NCI-H1930 (cell line): ENCODE data around the gene EYS.
A peak's percentile ranks its signal among the peaks of the same experiment; 100 is the strongest.
"Not testable (repeated sequence)": the region's sequence is repeated elsewhere in the genome, so short reads cannot be mapped to it uniquely, and the experiment has no call there.

Experiments used
- DNase-seq, 2 experiments: peaks; one replicate each; lab custom pipeline; 2025; lab: John Stamatoyannopoulos, UW

The EYS gene

GRCh38 chr6:65088575-65088974 is 618.5 kb downstream of the EYS start:
- DNase-seq, result no peak

GRCh38 chr6:65081756-65082155 is 625.3 kb downstream of the EYS start:
- DNase-seq, result no peak

GRCh38 chr6:65075705-65076230 is 631.3 kb downstream of the EYS start:
- no peak for DNase-seq

- no peak for DNase-seq
Observed at GRCh38 chr6:65072500-65072899, 634.5 kb downstream of the EYS start.

- no peak for DNase-seq
Observed at GRCh38 chr6:65071480-65071879, 635.5 kb downstream of the EYS start.

- no peak for DNase-seq
Observed at GRCh38 chr6:65064844-65065243, 642.2 kb downstream of the EYS start.

GRCh38 chr6:65059568-65059967 is 647.5 kb downstream of the EYS start:
- no peak for DNase-seq

GRCh38 chr6:65055545-65055944 is 651.5 kb downstream of the EYS start:
- DNase-seq, result no peak

GRCh38 chr6:65052626-65053025 is 654.4 kb downstream of the EYS start:
- no peak for DNase-seq

GRCh38 chr6:65045801-65046200 is 661.2 kb downstream of the EYS start:
- DNase-seq, result no peak

- no peak for DNase-seq
Observed at GRCh38 chr6:65014006-65014405, 693.0 kb downstream of the EYS start.

- DNase-seq, result no peak
Observed at GRCh38 chr6:65006788-65007187, 700.2 kb downstream of the EYS start.

- no peak for DNase-seq
Observed at GRCh38 chr6:65004283-65004682, 702.7 kb downstream of the EYS start.

- DNase-seq, result not testable (repeated sequence)
Observed at GRCh38 chr6:65002882-65003281, 704.1 kb downstream of the EYS start.

- DNase-seq, result no peak
Observed at GRCh38 chr6:65000815-65001214, 706.2 kb downstream of the EYS start.

GRCh38 chr6:64998204-64998603 is 708.8 kb downstream of the EYS start:
- DNase-seq, result no peak

- no peak for DNase-seq
Observed at GRCh38 chr6:64996301-64996700, 710.7 kb downstream of the EYS start.

GRCh38 chr6:64990652-64991304 is 716.2 kb downstream of the EYS start:
- DNase-seq, result no peak

GRCh38 chr6:64988148-64988547 is 718.9 kb downstream of the EYS start:
- DNase-seq, result no peak

GRCh38 chr6:64987066-64987465 is 720.0 kb downstream of the EYS start:
- no peak for DNase-seq

GRCh38 chr6:64985726-64986125 is 721.3 kb downstream of the EYS start:
- no peak for DNase-seq

GRCh38 chr6:64984948-64985347 is 722.1 kb downstream of the EYS start:
- DNase-seq, result peak in 1 of 2 experiments; percentile 10

GRCh38 chr6:64983089-64983488 is 723.9 kb downstream of the EYS start:
- no peak for DNase-seq

GRCh38 chr6:64973142-64973541 is 733.9 kb downstream of the EYS start:
- no peak for DNase-seq
